A204.1 (cell line): ENCODE measurements around the gene PARP4.
"Not testable (repeated sequence)": the region's sequence is repeated elsewhere in the genome, so short reads cannot be mapped to it uniquely, and the experiment has no call there.

Experiments
- FAIRE-seq: peaks from 2 replicates; lab custom pipeline; 2012; peaks lifted over from hg19 to GRCh38; lab: Jason Lieb, UNC

PARP4 gene

GRCh38 chr13:24505756-24506155 is 6.8 kb downstream of the PARP4 start:
- FAIRE-seq = no peak

- no peak for FAIRE-seq
These were observed 7.3 kb downstream of the PARP4 start for GRCh38 chr13:24505256-24505655.

GRCh38 chr13:24503379-24503696 is 9.2 kb downstream of the PARP4 start:
- no peak for FAIRE-seq

GRCh38 chr13:24502533-24503378 is 9.8 kb downstream of the PARP4 start:
- no peak for FAIRE-seq

GRCh38 chr13:24500977-24501376 is 11.6 kb downstream of the PARP4 start:
- no peak for FAIRE-seq

- no peak for FAIRE-seq
These were observed 14.8 kb downstream of the PARP4 start for GRCh38 chr13:24497742-24498141.

- FAIRE-seq = not testable (repeated sequence)
These were observed 16.3 kb downstream of the PARP4 start for GRCh38 chr13:24496295-24496694.

GRCh38 chr13:24495151-24495729 is 17.3 kb downstream of the PARP4 start:
- FAIRE-seq = no peak

GRCh38 chr13:24493356-24493755 is 19.2 kb downstream of the PARP4 start:
- FAIRE-seq = no peak

GRCh38 chr13:24491845-24492244 is 20.7 kb downstream of the PARP4 start:
- FAIRE-seq = no peak

GRCh38 chr13:24489721-24490120 is 22.9 kb downstream of the PARP4 start:
- no peak for FAIRE-seq

- not testable (repeated sequence) for FAIRE-seq
These were observed 24.5 kb downstream of the PARP4 start for GRCh38 chr13:24488092-24488491.

- not testable (repeated sequence) for FAIRE-seq
These were observed 26.4 kb downstream of the PARP4 start for GRCh38 chr13:24486017-24486657.

- FAIRE-seq = no peak
These were observed 38.9 kb downstream of the PARP4 start for GRCh38 chr13:24473686-24474085.

GRCh38 chr13:24472129-24472528 is 40.4 kb downstream of the PARP4 start:
- not testable (repeated sequence) for FAIRE-seq

- FAIRE-seq = no peak
These were observed 49.5 kb downstream of the PARP4 start for GRCh38 chr13:24463078-24463477.

GRCh38 chr13:24460256-24460655 is 52.3 kb downstream of the PARP4 start:
- FAIRE-seq = no peak

- FAIRE-seq = no peak
These were observed 52.9 kb downstream of the PARP4 start for GRCh38 chr13:24459726-24460125.

- peak; percentile 34 for FAIRE-seq
These were observed 53.3 kb downstream of the PARP4 start for GRCh38 chr13:24459234-24459633.

- no peak for FAIRE-seq
These were observed 53.8 kb downstream of the PARP4 start for GRCh38 chr13:24458736-24459135.

- FAIRE-seq = no peak
These were observed 56.2 kb downstream of the PARP4 start for GRCh38 chr13:24456396-24456795.

GRCh38 chr13:24454056-24454455 is 58.5 kb downstream of the PARP4 start:
- FAIRE-seq = no peak

- no peak for FAIRE-seq
These were observed 60.5 kb downstream of the PARP4 start for GRCh38 chr13:24452044-24452443.

GRCh38 chr13:24450530-24450929 is 62.0 kb downstream of the PARP4 start:
- no peak for FAIRE-seq
